MV-4-11 (cell line): Measurements from ENCODE around the gene CTBP2.

Experiments used
- DNase-seq: peaks from one replicate; lab custom pipeline; 2025; lab: John Stamatoyannopoulos, UW

CTBP2 gene

DNA sequence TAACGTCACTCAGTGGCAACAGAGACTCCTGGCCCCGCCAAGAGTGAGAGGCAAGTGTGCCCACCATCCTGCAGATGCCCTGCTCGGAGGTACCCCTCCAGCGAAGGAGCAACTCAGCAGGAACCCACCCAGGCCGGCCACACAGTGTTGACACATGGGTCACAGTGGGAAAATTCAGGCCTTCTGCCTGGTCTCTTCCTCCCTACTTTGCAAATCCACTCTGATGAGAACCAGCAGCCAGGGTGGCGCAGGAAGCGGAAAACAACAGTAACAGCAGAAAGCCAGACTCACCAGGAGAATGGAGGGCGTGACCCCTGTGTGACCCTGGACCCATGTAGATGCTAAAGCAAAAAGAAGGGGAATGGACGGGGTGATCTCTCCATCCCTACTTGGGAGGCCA is 53.8 kb downstream of the CTBP2 start:
- DNase-seq: no peak

DNA sequence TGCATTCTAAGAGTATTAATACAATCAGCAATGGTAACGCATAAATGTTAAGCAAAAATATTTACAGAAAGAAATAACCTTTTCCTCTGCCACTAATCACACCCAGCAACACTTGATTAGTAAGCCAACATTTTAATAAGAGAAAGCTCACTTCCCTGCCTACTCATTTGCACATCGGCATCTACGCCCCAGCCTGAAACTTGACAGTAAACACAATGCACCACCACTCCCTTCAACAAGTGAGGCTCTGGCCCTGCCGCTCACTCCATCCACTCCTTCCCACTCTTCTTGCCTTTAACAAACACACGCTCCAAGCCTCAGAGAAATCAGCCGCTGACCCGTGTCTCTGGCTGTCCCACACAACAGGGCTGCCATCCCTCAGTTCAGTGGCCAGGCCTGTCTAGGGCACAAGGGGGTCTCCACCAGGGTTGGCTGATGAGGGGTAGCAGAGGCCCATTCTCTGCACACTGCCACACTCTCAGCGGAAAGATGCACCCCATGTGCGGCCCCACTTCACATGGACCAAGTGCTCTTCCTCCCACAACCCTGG is 54.6 kb downstream of the CTBP2 start:
- no peak for DNase-seq

DNA sequence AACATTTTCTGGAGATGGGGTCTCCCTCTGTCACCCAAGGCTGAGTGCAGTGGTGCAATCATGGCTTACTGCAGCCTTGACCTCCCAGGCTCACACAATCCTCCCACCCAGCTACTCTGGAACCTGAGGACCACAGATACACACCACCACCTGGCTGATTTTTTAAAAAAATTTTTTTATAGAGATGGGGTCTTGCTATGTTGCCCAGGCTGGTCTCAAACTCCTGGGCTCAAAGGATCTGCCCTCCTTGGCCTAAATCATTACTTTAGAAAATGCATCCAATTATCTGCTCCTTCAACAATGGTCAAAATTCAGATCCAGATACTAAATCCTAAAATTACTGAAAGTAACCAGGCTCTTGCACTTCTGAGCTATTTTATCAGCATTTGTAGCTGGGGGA is 55.2 kb downstream of the CTBP2 start:
- no peak for DNase-seq

DNA sequence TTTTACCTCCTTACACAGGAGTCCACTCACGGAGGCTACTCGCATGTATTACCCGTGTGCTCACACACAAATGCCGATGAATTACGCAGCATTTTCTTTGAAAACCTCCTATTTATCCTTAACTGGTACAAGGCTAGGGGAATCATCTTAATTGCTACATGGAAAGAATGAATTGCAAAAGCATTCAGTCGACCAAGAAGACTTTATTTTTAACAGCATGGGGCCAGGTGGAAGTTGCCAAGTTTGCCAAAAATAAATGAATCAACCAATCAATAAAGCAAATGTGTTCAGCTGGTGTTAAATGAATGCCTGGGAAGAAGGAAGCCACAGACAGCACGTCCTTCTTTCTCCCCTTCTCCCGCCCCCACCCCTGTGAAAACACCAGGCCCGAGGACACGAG is 55.8 kb downstream of the CTBP2 start:
- DNase-seq: no peak

DNA sequence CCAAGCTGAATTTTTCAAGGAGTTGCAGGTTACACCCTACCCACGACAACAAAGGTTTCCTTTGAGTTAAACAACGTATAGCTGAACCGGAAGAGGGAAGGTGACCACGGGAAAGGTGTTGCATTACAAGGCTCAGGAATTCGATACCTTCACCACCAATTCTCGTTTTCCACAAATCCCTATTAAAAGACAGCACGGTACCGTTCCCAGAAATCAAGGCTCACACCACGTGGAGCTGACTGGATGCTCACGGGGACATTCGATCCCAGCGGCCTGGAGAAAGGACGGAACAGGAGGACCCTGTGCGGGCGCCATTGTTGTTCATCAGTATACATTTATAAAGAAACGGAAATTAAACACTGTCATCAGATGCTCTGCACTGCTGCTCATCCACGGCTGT is 56.4 kb downstream of the CTBP2 start:
- no peak for DNase-seq

DNA sequence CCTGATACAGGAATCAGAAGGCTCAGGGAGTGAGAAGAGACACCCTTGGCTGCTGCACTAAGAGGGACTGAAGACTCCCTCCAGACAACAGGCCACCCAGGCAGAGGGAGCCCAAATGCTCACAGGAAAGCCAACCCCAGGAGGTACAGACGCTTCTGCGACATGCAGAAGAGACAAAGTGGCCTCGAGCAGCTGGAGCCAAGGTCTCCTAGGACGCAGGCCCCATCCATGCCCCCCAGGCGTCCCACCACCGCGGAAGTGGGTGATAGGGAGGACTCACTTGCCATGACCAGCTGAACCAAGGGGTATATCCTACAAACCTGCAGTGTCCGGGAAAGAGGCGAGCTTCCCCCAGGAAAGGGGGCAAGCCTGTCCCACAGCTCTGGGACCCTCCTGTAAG is 56.9 kb downstream of the CTBP2 start:
- no peak for DNase-seq

DNA sequence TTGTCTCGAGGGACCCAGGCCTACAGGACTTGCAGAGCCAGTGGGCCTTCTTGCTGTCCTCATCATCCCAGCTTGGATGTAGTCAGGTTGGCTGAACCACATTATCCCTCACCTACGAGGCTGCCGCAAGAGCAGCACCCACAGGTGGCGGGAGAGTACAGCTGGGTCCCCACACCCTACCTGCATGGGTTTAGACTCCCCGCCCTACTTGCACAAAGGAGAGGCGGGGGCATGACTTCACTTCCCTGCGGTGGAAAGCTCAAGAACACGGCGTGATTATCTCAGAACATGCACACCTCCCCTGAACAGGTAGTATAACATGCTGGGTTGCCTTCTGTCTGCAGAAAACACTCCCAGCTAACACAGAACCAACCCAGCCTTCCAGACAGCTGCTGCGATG is 57.5 kb downstream of the CTBP2 start:
- no peak for DNase-seq

DNA sequence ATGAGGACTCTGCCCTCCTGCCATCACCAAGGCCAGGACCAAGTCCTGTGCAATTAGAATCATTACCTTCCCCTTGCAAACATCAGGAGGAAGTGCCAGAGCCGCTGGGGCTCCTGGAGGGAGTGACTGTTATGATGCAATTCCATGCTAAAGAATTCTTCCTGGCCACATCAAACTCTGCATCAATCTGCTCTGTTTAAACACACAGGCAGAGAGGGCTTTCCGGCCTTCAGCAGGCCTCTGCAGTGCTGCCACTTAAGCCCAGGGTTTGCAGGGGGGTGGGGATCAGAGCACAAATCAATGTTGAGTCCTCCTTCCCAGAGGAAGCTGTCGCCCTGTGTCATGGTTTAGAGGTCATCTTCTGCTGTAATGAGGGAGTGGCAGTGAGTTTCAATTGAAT is 58.1 kb downstream of the CTBP2 start:
- DNase-seq: peak; percentile 74

DNA sequence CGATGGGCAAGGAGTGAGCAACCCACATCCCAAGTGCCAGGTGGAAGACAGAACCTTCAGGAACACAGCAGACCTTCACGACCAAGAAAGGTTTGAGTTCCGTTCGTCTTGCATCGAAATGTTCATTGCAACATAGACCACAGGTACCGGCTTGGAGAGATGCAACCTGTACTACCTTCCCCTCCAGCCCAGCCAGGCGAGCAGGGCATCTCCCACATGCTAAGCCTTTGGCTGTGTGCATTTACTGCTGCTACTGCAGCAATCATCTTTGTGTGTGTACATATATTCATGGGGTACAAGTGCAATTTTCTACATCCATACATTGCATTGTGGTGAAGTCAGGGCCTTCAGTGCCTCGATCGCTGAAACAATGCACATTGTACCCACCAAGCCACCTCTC is 58.8 kb downstream of the CTBP2 start:
- no peak for DNase-seq

DNA sequence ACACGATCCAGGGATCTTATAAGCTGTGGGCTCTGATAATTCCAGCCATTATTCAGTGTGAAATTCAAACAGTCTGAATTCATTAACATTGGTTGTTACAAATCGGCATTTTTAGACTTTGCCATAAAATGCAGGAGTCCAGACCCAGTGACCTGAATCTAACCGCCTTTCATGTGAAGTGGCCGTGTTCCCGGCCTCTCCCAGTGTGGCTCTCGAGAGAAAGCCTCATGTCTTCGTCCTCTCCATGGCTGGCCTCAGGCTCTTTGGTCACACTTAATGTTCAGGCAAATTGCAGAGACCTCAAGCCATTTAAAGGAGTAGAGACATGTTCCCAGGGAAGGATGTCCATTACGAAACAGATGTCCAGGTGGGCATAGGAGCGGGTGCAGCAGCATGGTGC is 59.3 kb downstream of the CTBP2 start:
- DNase-seq: no peak

DNA sequence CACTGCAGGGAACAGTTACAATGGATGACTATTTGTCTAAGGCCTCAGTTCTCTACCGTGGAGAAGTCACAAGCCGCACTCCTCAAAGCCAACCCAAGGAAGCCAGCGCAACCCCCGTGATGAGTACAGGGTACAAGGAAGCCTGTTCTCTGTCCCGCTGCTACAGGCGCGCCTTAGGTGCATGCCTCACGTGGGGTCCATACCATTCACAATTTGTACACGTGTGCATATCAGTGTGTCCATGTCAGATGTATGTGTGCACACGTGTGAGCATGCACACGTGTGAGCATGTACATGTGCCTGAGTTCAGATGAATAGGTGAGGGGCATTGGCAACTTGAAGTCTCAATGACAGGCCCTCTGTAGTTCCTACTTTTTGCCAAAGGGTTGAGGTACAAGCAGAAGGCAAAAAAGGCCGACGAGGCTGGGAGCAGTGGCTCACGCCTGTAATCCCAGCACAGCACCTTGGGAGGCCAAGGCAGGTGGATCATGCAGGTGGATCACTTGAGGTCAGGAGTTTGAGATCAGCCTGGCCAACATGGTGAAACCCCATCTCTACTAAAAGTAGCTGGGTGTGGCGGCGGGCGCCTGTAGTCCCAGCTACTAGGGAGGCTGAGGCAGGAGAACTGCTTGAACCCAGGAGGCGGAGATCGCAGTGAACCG is 62.8 kb downstream of the CTBP2 start:
- no peak for DNase-seq

DNA sequence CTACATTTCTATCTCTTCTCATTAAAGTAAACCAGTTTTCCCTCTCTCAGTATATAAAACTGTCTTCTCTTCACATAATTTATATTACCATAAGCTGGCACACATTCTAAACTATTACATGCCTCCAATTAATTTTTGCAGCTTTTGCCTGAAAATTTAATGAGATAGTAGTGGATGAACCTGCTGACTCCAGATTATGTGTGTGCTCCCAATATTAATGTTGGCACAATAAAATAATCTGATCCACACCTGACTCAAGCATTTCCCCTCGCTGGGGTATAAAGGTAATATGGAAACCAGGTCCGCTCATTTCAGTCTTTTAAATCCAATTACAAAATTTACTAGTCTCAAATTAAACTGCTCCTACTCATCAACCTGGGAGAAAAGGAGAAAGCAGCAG is 63.4 kb downstream of the CTBP2 start:
- no peak for DNase-seq

DNA sequence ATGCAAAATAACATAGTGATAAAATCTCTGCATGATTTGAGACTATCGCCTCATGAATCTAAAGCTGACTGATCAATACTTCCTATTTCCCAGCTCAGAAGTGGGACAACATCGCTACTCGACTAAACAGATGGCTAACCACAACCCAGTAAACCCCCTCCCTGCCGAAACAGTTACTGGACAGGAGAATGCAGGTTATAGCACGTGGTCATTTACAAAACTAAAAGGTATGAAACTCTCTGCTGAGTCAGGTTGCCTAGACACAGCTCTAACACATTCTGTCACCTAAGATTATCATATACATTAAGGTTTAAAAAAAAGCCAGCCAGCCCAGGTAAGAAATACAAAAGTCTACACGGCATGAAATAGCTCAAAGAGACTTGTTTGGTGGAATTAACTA is 64.0 kb downstream of the CTBP2 start:
- DNase-seq: no peak

DNA sequence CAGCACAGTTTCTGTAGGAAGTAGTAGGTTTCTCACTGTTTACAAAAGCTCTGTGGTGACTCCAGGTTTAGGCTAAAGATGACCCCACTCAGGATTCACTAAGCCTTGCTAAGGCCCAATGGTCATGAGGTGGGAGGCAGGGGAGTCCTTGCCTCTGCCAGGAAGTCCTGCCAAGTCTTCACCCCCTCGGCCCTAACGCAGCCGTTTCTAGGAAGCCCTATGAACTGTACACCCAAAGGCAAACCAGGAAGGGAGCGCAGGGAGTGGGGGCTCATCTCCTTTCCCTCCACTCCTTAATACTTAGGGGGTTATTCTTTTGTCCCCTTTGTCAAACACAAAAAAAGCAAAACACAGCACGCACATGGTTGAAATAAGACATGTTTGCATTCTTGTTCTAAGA is 64.6 kb downstream of the CTBP2 start:
- DNase-seq: no peak

DNA sequence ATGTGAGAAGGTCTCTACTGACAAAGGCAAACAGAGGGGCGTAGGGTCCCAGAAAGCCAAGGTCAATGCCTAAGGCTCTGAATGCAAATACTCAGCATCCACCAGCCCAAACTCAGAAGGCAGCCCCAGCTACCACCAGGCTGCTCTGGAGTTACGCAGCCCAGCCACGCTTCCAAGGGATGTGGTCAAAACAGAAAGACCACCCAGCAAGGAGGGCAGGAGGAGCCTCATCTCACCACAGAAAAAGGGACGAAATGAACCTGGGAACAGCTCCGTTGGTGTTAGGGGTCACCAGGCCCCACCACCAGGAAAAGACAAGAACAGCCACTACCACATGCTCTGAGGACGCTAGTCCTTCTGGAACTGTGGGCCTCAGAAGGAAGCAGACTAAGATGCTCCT is 65.1 kb downstream of the CTBP2 start:
- DNase-seq: no peak

DNA sequence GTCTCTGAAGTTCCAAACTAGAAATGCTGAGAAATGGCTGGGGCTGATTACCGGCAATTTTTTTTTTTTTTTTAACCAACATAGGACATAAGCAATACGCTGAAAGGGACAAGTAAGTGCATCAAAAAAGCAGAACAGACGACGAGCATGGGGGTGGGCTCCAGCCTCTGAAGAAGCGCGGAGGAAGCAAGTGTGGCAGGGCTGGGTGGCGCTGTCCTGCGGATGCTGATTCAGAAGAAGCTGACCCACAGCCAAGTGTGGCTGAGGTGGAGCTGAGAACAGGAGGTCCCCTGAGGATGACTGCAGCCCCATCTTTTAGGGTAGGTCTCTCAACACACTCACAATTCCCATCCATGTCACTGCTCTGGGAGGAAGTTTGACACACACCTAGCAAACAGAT is 65.6 kb downstream of the CTBP2 start:
- no peak for DNase-seq

DNA sequence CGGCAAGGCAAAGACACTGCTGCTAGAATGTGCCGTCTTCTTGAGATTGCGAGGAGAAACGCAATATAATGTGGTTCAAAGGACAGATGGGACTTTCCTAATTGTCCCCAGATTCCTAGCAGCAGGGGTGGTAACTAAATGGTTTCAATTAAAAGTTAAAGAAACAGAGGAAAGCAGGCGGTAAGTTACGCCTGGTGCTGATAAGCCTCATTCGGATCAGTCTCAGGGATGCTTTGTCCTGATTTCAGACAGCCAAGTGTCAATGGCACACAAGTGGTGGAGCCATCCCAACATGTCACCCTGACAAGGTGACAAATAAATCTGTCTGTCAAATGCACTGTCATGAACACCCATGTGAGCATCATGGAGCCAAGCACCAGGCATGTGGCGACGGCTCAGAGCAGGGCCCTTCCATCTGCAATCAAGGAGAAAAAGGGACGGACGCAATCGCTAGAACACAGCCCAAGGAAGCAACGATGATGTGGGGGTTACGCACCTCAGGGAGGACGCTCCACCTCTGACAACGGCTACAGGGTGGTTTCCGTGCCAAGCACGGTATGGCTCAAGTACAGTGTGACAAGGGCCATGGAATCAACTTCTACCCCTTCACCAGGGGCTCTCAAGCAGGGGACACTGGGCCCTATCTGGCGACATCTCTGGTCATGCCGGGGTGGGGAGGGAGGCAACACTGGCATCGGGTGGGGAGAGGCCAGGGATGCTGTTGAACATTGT is 66.2 kb downstream of the CTBP2 start:
- no peak for DNase-seq

DNA sequence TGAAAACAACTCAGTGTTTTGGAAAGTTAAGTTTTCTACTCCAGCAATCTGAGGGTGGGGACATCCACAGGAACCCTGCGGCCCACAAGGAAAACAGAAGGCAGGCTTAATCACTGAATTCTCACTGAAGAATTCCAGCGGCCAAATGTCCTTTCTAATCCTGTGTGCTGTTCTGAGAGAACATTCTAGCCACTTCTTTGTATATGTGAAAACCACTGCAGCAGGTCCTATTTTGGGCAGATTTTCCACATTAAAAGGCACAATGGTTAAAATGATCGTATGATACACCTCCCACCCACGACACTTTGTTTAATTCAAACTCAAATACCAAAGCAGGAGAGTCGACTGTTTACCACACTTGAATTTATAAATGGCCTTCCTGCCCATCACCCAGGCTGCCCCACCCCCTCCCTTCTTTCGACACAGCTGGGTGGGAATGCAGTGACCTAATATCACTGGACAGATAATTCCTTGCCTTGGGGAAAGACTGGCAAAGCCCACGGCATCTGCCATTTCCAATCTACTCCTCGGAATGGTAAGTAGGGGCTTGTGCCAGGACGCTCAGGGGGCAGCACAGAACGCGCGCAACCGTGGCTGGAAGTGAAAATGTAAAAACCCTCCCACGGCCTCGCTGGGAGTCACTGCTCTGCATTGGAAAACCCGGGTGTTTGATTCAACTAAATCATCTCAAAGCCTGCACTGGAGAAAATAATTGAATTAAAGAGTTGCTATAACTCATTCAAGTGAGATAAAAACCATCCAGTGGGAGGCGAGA is 67.0 kb downstream of the CTBP2 start:
- no peak for DNase-seq

DNA sequence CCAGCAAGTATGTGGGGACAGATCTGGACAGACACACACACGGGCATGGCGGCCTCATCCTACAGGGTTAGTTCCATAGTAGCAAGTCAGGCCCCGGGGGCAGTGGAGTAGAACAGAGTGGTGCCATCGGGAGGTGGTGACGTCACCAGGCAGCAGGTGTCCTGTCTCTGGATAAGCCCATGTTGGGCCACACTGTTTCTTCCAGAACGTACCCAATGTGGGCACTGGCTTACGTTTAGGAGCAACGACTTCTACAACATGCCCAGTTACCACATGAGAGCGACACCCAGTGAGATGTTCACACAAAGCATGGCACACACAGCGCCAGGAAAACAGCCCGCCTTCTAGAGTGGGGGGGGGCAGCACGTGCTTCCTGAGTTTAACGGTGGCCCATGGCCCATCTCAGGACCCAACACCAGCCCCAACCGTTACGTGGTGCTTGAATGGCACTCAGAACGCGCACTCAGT is 67.8 kb downstream of the CTBP2 start:
- DNase-seq: no peak

DNA sequence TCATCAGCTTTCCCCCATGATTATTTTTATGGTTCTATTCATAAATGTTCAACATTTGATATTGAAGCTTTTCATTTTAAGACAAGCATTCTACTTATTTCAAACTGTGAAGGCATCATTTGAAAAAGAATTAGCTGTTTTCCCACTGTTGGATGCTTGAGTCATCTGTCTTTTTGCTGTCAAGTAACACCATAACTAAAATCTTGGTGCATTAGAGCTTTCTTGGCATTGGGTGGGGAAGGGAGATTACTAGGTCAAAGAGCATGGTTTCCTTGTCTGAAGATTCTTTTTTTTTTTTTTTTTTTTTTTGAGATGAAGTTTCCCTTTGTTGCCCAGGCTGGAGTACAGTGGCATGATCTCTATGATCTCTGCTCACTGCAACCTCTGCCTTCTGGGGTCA is 68.5 kb downstream of the CTBP2 start:
- DNase-seq: no peak

DNA sequence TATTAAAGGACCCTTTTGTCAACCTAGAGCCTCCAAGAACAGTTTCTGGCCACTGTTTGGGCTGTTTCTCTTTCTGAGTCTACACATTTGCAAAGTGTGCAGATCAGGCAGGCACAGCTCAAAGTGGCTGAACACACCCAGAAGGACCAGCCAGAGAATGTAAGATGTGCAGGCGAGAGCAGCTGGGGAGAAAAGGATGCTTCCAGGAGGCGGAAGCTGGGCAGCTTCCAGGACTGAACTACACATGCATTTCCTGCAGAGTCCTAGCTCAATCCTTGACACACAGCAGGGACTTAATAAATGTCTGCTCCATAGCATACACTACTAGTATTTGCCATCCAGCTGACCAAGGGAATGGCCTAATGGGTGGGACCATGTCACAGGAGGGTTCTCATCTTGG is 70.9 kb downstream of the CTBP2 start:
- DNase-seq: no peak

DNA sequence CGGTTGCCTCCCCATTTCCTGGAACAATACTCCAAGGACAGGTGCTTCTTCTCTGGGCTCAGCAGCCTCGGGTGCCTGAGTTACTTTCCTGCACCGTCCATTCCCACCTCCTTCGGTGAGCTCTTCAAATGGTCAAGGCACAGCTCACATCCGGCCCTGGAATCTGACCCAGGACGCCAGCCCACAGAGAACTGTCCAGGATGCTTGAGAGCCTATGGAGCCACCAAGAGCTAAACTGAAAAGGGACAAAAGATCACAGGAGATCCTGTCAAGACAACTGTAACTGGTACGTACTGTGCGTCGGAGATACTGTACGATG is 72.5 kb downstream of the CTBP2 start:
- DNase-seq: no peak
